GM23338 (cell line): ENCODE measurements around the gene NFYB. TPM values are rescaled to one million over a fixed set of nuclear protein-coding genes. Genes with fewer than 3 reads are reported as not detected.
A peak's percentile ranks its signal among the peaks of the same experiment; 100 is the strongest.

Source experiments
- ATAC-seq: fragments of 200-7000 bp; cut with Tn5 transposase; 3 replicates; pipeline ENCODE4 v1.9.1; 2020
- DNase-seq: peaks from one replicate; pipeline ENCODE4 v3.0.0-alpha.2; 2015; ENCODE audit warnings: low spot score
- H2AFZ ChIP-seq: fragments of 200-600 bp; sonication (generic); 2 replicates; pipeline ENCODE4 v1.8.0; 2016; ENCODE audit warnings: antibody characterized with exemption, mild to moderate bottlenecking, moderate library complexity
- H3F3A ChIP-seq: fragments of 200-600 bp; sonication (generic); replicated peaks from 2 replicates; pipeline ENCODE4 v1.8.0; 2017; ENCODE audit warnings: antibody characterized with exemption, mixed run types, low read depth
- H3K27ac ChIP-seq: fragments of 200-600 bp; sonication (generic); 2 replicates; pipeline ENCODE4 v1.6.1; 2016; ENCODE audit warnings: low read depth
- H3K27me3 ChIP-seq: fragments of 200-600 bp; sonication (generic); 2 replicates; pipeline ENCODE4 v1.8.0; 2016; ENCODE audit warnings: mild to moderate bottlenecking, mixed run types, moderate library complexity; ENCODE audit not compliant: insufficient read depth
- H3K36me3 ChIP-seq: fragments of 200-600 bp; sonication (generic); 2 replicates; pipeline ENCODE4 v1.8.0; 2016; ENCODE audit warnings: mild to moderate bottlenecking; ENCODE audit not compliant: insufficient read depth
- H3K4me1 ChIP-seq: fragments of 200-600 bp; sonication (generic); 2 replicates; pipeline ENCODE4 v1.8.0; 2016; ENCODE audit warnings: mild to moderate bottlenecking, moderate library complexity; ENCODE audit not compliant: insufficient read depth
- H3K4me2 ChIP-seq: fragments of 200-600 bp; sonication (generic); 2 replicates; pipeline ENCODE4 v1.7.1; 2017; ENCODE audit warnings: mixed run types
- H3K4me3 ChIP-seq: fragments of 200-600 bp; sonication (generic); 2 replicates; pipeline ENCODE4 v1.6.1; 2016; ENCODE audit warnings: mixed run types
- H3K79me2 ChIP-seq: fragments of 200-600 bp; sonication (generic); replicated peaks from 2 replicates; pipeline ENCODE4 v1.8.0; 2017; ENCODE audit warnings: mild to moderate bottlenecking; ENCODE audit not compliant: insufficient read depth
- H3K9me2 ChIP-seq: fragments of 200-600 bp; sonication (generic); 2 replicates; pipeline ENCODE4 v1.8.0; 2017; ENCODE audit not compliant: insufficient read depth
- H4K20me1 ChIP-seq: fragments of 200-600 bp; sonication (generic); replicated peaks from 2 replicates; pipeline ENCODE4 v1.8.0; 2017; ENCODE audit warnings: mild to moderate bottlenecking; ENCODE audit not compliant: insufficient read depth
- H3K27ac Mint-ChIP-seq: 2 replicates; pipeline ENCODE4 v1.8.0; 2020; ENCODE audit warnings: inconsistent platforms, mild to moderate bottlenecking, moderate library complexity, mixed read lengths
- H3K27me3 Mint-ChIP-seq: 3 replicates; pipeline ENCODE4 v1.8.0; 2022; ENCODE audit warnings: low read depth, mild to moderate bottlenecking, moderate library complexity, mixed read lengths, inconsistent platforms; ENCODE audit not compliant: insufficient read depth, poor library complexity
- H3K36me3 Mint-ChIP-seq: 3 replicates; pipeline ENCODE4 v1.8.0; 2021; ENCODE audit warnings: low read depth, mild to moderate bottlenecking, inconsistent platforms, moderate library complexity, mixed read lengths
- H3K4me1 Mint-ChIP-seq: 3 replicates; pipeline ENCODE4 v1.8.0; 2020; ENCODE audit warnings: mild to moderate bottlenecking, inconsistent platforms, mixed read lengths
- H3K4me3 Mint-ChIP-seq: 3 replicates; pipeline ENCODE4 v1.8.0; 2021; ENCODE audit warnings: moderate library complexity, mild to moderate bottlenecking, inconsistent platforms, mixed read lengths
- H3K9me3 Mint-ChIP-seq: 3 replicates; pipeline ENCODE4 v1.8.0; 2020; ENCODE audit warnings: moderate library complexity, mild to moderate bottlenecking, inconsistent platforms, mixed read lengths
- CREB1 ChIP-seq: fragments of 250-450 bp; sonication (Bioruptor Pico); IDR thresholded peaks from 2 replicates; pipeline ENCODE4 v1.5.0; 2020; ENCODE audit warnings: low read depth, mild to moderate bottlenecking, moderate library complexity
- EZH2 ChIP-seq: fragments of 200-600 bp; sonication (generic); IDR thresholded peaks from one replicate; pipeline ENCODE4 v1.8.0; 2017; ENCODE audit warnings: antibody characterized with exemption, mild to moderate bottlenecking, low read depth; ENCODE audit not compliant: unreplicated experiment
- EZH2phosphoT487 ChIP-seq: fragments of 200-600 bp; sonication (generic); IDR thresholded peaks from one replicate; pipeline ENCODE4 v1.8.1; 2018; ENCODE audit warnings: antibody characterized with exemption; ENCODE audit not compliant: unreplicated experiment
- STAT1 ChIP-seq: IDR thresholded peaks from one replicate; pipeline ENCODE4 v1.6.1; 2016; ENCODE audit warnings: antibody characterized with exemption; ENCODE audit not compliant: unreplicated experiment
- ZNF114 ChIP-seq: fragments of 250-450 bp; sonication (Bioruptor Pico); IDR thresholded peaks from 2 replicates; pipeline ENCODE4 v1.5.0; 2020; ENCODE audit warnings: mild to moderate bottlenecking, moderate library complexity
- ZNF331 ChIP-seq: fragments of 250-450 bp; sonication (Bioruptor Pico); IDR thresholded peaks from 2 replicates; pipeline ENCODE4 v1.5.0; 2020; ENCODE audit warnings: low read depth, mild to moderate bottlenecking, moderate library complexity
- polyA plus RNA-seq: library from polyadenylated mRNA; unstranded; fragments of >200 nt; fragmentation: Nextera tagmentation; extraction: Ambion mirVana; gene quantifications from 2 replicates; pipeline ENCODE4 v1.2.1, GENCODE V29; 2016
- total RNA-seq: library from RNA; depleted of rRNA; stranded (reverse); fragments of >200 nt; shearing (Covaris generic); gene quantifications from 2 replicates; pipeline ENCODE4 v1.2.3, GENCODE V29; 2014
- TF ChIP-seq, protein P1 (sequence below), 2 experiments: fragments of 200-600 bp in 1 of 2; sonication (generic) in 1 of 2; conservative IDR thresholded peaks; 2 replicates each; pipeline versions ENCODE4 v1.5.1 to v1.6.1; 2016 to 2017; ENCODE audit warnings: antibody characterized with exemption in 2 of 2, low read depth in 2 of 2, mild to moderate bottlenecking in 2 of 2, moderate library complexity in 1 of 2
- TF ChIP-seq, protein P2 (sequence below): IDR thresholded peaks from 2 replicates; pipeline ENCODE4 v1.6.1; 2016; ENCODE audit warnings: antibody characterized with exemption
- TF ChIP-seq, protein P3 (sequence below): IDR thresholded peaks from one replicate; pipeline ENCODE4 v1.6.1; 2018; ENCODE audit warnings: antibody characterized with exemption; ENCODE audit not compliant: unreplicated experiment

NFYB gene
- total and polyA plus RNA-seq, 2 experiments from 2014 or later, result 32.7 to 67.2 TPM

DNA sequence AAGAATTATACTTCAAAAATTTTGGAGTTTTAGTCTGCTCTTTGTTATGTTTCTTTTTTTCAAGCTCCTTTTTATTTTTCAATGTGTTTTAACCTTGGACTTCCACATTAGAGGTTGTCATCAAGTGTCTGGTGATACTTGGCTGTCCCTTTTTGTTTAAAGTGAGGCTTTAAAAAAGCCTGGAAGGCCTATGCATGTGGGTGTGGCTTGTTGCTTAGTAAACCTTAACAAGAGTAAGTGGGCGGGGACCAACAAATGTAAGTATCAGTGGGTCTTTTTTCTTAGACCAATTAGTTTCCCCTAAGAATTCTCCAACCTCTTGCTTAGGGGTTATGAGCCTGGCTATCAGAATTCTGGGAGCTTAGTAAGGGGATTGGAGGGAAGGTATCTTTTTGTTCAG, 47.3 kb downstream of the NFYB start:
- H3K79me2 ChIP-seq, result no peaks in the 10 kb centered on the region
- Mint-ChIP-seq H3K4me1 (no peaks in the 10 kb centered on the region), H3K27me3 (no peaks in the 10 kb centered on the region), H3K9me3 (no peaks in the 10 kb centered on the region), H3K36me3 (no peaks in the 10 kb centered on the region), H3K4me3 (no peak overlapping the region), H3K27ac (no peak overlapping the region)
- no peak overlapping the region for H3K4me2 ChIP-seq
- H3K27ac ChIP-seq, result no peak overlapping the region
- no peaks in the 10 kb centered on the region for H3K36me3 ChIP-seq
- H4K20me1 ChIP-seq, result no peaks in the 10 kb centered on the region
- peak; percentile 77 for DNase-seq
- no peaks in the 10 kb centered on the region for H3K27me3 ChIP-seq
- no peaks in the 10 kb centered on the region for H3K4me1 ChIP-seq
- no peak overlapping the region for H2AFZ ChIP-seq
- ATAC-seq, result peak; percentile 67
- H3F3A ChIP-seq, result no peaks in the 10 kb centered on the region
- TF ChIP-seq STAT1, result no peak
- TF ChIP-seq, protein P1, sequence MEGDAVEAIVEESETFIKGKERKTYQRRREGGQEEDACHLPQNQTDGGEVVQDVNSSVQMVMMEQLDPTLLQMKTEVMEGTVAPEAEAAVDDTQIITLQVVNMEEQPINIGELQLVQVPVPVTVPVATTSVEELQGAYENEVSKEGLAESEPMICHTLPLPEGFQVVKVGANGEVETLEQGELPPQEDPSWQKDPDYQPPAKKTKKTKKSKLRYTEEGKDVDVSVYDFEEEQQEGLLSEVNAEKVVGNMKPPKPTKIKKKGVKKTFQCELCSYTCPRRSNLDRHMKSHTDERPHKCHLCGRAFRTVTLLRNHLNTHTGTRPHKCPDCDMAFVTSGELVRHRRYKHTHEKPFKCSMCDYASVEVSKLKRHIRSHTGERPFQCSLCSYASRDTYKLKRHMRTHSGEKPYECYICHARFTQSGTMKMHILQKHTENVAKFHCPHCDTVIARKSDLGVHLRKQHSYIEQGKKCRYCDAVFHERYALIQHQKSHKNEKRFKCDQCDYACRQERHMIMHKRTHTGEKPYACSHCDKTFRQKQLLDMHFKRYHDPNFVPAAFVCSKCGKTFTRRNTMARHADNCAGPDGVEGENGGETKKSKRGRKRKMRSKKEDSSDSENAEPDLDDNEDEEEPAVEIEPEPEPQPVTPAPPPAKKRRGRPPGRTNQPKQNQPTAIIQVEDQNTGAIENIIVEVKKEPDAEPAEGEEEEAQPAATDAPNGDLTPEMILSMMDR (conservative IDR thresholded peaks at IDR 0.05; ENCODE audit: low read depth in 2 of 2), result no peak
- no peaks in the 10 kb centered on the region for H3K9me2 ChIP-seq
- no peak overlapping the region for H3K4me3 ChIP-seq

DNA sequence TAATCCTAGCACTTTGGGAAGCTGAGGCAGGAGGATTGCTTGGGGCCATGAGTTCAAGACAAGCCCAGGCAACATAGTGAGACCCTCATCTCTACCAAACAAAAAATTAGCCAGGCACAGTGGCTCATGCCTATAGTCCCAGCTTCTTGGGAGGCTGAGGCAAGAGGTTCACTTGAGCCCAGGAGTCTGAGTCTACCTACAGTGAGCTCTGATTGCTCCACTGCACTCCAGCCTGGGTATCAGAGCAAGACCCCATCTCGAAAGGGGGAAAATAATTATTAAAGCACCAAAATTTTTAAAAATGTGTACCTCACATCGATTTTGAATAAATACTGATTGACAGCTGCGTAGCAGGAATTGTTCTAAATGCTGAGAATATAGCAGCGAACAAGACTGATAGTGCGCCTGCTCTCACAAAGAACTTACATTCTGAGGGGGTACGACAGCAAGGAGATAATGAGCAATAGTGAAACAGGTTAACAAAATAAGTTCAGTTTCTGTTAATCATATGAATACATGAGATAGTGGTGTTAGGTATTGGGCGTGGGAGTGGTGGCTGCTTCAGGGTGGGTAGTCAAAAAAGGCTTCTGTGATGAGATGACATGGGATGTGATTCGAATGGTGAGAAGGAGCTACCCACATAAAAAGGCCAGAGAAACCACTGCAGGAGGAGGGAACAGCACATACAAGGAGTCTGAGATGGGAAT, 54.1 kb downstream of the NFYB start:
- H2AFZ ChIP-seq, result no peak overlapping the region
- H3K4me1 ChIP-seq, result no peaks in the 10 kb centered on the region
- H3K27ac ChIP-seq, result no peak overlapping the region
- no peaks in the 10 kb centered on the region for H3K79me2 ChIP-seq
- no peaks in the 10 kb centered on the region for H3K9me3 Mint-ChIP-seq
- H4K20me1 ChIP-seq, result no peaks in the 10 kb centered on the region
- H3K36me3 ChIP-seq, result no peaks in the 10 kb centered on the region
- no peak overlapping the region for H3K4me3 Mint-ChIP-seq
- no peaks in the 10 kb centered on the region for H3K27me3 Mint-ChIP-seq
- H3K9me2 ChIP-seq, result no peaks in the 10 kb centered on the region
- no peaks in the 10 kb centered on the region for H3F3A ChIP-seq
- ATAC-seq (no peak), DNase-seq (no peak)
- H3K4me1 Mint-ChIP-seq, result no peaks in the 10 kb centered on the region
- H3K27me3 ChIP-seq, result no peaks in the 10 kb centered on the region
- no peak overlapping the region for H3K27ac Mint-ChIP-seq
- TF ChIP-seq ZNF331 (CRISPR knock-in tag), result no peak
- H3K4me3 ChIP-seq, result no peak overlapping the region
- no peaks in the 10 kb centered on the region for H3K36me3 Mint-ChIP-seq
- H3K4me2 ChIP-seq, result no peak overlapping the region

DNA sequence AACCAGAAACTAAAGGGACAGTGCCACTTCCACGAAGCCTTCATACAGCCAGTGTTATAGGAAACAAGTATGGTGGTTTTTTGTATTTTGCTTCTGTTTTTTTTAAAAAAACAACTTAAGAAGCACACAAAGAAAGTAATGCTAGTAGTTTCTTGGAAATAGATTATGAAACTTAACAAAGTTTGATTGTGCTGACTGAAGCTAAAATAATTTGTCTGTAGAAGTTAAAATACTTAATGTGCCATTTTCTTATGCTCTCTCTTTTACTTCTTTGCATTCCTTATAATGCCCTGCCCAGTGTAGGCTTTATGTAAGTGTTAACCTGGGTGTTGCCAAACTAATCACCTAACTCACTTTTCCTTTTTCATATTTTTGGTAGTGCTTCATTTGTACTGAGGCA, 57.2 kb downstream of the NFYB start:
- Mint-ChIP-seq H3K36me3 (no peaks in the 10 kb centered on the region), H3K27me3 (peaks cover 3% of the 10 kb centered on the region), H3K9me3 (no peaks in the 10 kb centered on the region), H3K4me1 (no peaks in the 10 kb centered on the region), H3K27ac (no peak overlapping the region; the same call in 1 of the 2 replicates), H3K4me3 (no peak overlapping the region)
- Histone ChIP-seq H2AFZ (no peak overlapping the region), H3K9me2 (no peaks in the 10 kb centered on the region), H3K79me2 (no peaks in the 10 kb centered on the region), H3K27ac (no peak overlapping the region), H3F3A (no peaks in the 10 kb centered on the region), H3K27me3 (no peaks in the 10 kb centered on the region), H3K4me2 (no peak overlapping the region), H3K36me3 (no peaks in the 10 kb centered on the region), H3K4me3 (no peak overlapping the region), H4K20me1 (no peaks in the 10 kb centered on the region), H3K4me1 (no peaks in the 10 kb centered on the region)
- DNase-seq, result no peak
- ATAC-seq, result no peak
- TF ChIP-seq CREB1 (CRISPR knock-in tag) (no peak), EZH2 (no peak), ZNF114 (no peak), STAT1 (no peak), EZH2phosphoT487 (no peak), ZNF331 (CRISPR knock-in tag) (no peak)
- TF ChIP-seq, protein P2, sequence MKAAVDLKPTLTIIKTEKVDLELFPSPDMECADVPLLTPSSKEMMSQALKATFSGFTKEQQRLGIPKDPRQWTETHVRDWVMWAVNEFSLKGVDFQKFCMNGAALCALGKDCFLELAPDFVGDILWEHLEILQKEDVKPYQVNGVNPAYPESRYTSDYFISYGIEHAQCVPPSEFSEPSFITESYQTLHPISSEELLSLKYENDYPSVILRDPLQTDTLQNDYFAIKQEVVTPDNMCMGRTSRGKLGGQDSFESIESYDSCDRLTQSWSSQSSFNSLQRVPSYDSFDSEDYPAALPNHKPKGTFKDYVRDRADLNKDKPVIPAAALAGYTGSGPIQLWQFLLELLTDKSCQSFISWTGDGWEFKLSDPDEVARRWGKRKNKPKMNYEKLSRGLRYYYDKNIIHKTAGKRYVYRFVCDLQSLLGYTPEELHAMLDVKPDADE, result no peak
- TF ChIP-seq, protein P3, sequence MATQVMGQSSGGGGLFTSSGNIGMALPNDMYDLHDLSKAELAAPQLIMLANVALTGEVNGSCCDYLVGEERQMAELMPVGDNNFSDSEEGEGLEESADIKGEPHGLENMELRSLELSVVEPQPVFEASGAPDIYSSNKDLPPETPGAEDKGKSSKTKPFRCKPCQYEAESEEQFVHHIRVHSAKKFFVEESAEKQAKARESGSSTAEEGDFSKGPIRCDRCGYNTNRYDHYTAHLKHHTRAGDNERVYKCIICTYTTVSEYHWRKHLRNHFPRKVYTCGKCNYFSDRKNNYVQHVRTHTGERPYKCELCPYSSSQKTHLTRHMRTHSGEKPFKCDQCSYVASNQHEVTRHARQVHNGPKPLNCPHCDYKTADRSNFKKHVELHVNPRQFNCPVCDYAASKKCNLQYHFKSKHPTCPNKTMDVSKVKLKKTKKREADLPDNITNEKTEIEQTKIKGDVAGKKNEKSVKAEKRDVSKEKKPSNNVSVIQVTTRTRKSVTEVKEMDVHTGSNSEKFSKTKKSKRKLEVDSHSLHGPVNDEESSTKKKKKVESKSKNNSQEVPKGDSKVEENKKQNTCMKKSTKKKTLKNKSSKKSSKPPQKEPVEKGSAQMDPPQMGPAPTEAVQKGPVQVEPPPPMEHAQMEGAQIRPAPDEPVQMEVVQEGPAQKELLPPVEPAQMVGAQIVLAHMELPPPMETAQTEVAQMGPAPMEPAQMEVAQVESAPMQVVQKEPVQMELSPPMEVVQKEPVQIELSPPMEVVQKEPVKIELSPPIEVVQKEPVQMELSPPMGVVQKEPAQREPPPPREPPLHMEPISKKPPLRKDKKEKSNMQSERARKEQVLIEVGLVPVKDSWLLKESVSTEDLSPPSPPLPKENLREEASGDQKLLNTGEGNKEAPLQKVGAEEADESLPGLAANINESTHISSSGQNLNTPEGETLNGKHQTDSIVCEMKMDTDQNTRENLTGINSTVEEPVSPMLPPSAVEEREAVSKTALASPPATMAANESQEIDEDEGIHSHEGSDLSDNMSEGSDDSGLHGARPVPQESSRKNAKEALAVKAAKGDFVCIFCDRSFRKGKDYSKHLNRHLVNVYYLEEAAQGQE, result no peak
